GM12878 (cell line): ENCODE measurements around the gene PRADC1. TPM values are rescaled to one million over a fixed set of nuclear protein-coding genes. Genes with fewer than 3 reads are reported as not detected.

Experiments
- ATAC-seq: fragments of 200-7000 bp; cut with Tn5 transposase; 3 replicates; pipeline ENCODE4 v1.9.1; 2020; ENCODE audit warnings: mild to moderate bottlenecking, moderate library complexity
- BruUV-seq: library from RNA; stranded (reverse); fragments of 400-500 nt; replicated peaks from 2 replicates; lab custom pipeline; 2021; lab: Mats Ljungman, UMichigan
- CTCF ChIA-PET: fragments of 300-600 bp; sonication (Branson Sonifier 250); formaldehyde crosslinking; extraction: SDS; loops from one replicate; lab custom pipeline; 2021; ENCODE audit warnings: inconsistent platforms; lab: Yijun Ruan, JAX
- POLR2A ChIA-PET: fragments of 350-600 bp; formaldehyde crosslinking; extraction: SDS; loops from one replicate; lab custom pipeline; 2021; ENCODE audit warnings: inconsistent platforms; lab: Charles Lee
- RAD21 ChIA-PET: fragments of 300-600 bp; sonication (Branson Sonifier 250); formaldehyde crosslinking; loops from one replicate; lab custom pipeline; 2023; ENCODE audit warnings: antibody characterized with exemption; ENCODE audit not compliant: unreplicated experiment; lab: Charles Lee
- SMC1A ChIA-PET: fragments of 300-600 bp; sonication (Branson Sonifier 250); formaldehyde crosslinking; loops from one replicate; lab custom pipeline; 2023; ENCODE audit not compliant: unreplicated experiment, uncharacterized antibody; lab: Charles Lee
- DNase-seq: peaks from one replicate; pipeline ENCODE4 v3.0.0-alpha.2; 2011; ENCODE audit warnings: low read depth, low spot score
- FAIRE-seq: peaks from 3 replicates; lab custom pipeline; 2011; peaks lifted over from hg19 to GRCh38; lab: Jason Lieb, UNC
- H2AFZ ChIP-seq: 2 replicates; pipeline ENCODE4 v1.6.0; 2011; ENCODE audit warnings: low read depth, low read length, control low read depth; ENCODE audit not compliant: control insufficient read depth
- H3K27ac ChIP-seq: 2 replicates; pipeline ENCODE4 v1.5.1; 2011; ENCODE audit warnings: control low read depth; ENCODE audit not compliant: control insufficient read depth, insufficient read depth
- H3K27me3 ChIP-seq, 2 experiments: replicated peaks in 1 of 2; 2 replicates each; pipeline versions ENCODE4 v1.6.0 to v1.6.1; 2011; ENCODE audit warnings: low read length in 1 of 2; ENCODE audit not compliant: control insufficient read depth in 2 of 2, insufficient read depth in 2 of 2
- H3K36me3 ChIP-seq, 2 experiments: 2 replicates each; pipeline ENCODE4 v1.5.1; 2011; ENCODE audit warnings: low read length in 1 of 2; ENCODE audit not compliant: control insufficient read depth in 2 of 2, insufficient read depth in 2 of 2
- H3K4me1 ChIP-seq: 2 replicates; pipeline ENCODE4 v1.6.1; 2011; ENCODE audit warnings: mild to moderate bottlenecking, low read length, moderate library complexity, mixed read lengths; ENCODE audit not compliant: control insufficient read depth, insufficient read depth
- H3K4me2 ChIP-seq: 2 replicates; pipeline ENCODE4 v1.6.0; 2011; ENCODE audit warnings: control low read depth; ENCODE audit not compliant: control insufficient read depth, insufficient read depth
- H3K4me3 ChIP-seq: fragments of 200-600 bp; sonication (generic); 2 replicates; pipeline ENCODE4 v1.5.1; 2016
- H3K79me2 ChIP-seq: 2 replicates; pipeline ENCODE4 v1.6.0; 2011; ENCODE audit warnings: low read length; ENCODE audit not compliant: control insufficient read depth, insufficient read depth
- H3K9ac ChIP-seq: 2 replicates; pipeline ENCODE4 v1.8.0; 2011; ENCODE audit warnings: low read length, control low read depth, mixed read lengths; ENCODE audit not compliant: control insufficient read depth, insufficient read depth
- H3K9me3 ChIP-seq: replicated peaks from 3 replicates; pipeline ENCODE4 v1.5.1; 2011; ENCODE audit warnings: mild to moderate bottlenecking, low read length; ENCODE audit not compliant: control insufficient read depth, insufficient read depth
- H4K20me1 ChIP-seq: 2 replicates; pipeline ENCODE4 v1.6.0; 2011; ENCODE audit not compliant: control insufficient read depth, insufficient read depth
- PML ChIP-seq: IDR thresholded peaks from 2 replicates; pipeline ENCODE4 v1.6.1; 2012; ENCODE audit warnings: low read length, inconsistent platforms
- SMAD5 ChIP-seq: IDR thresholded peaks from 2 replicates; pipeline ENCODE4 v1.6.1; 2016; ENCODE audit warnings: antibody characterized with exemption, low read depth
- SUZ12 ChIP-seq: fragments of 200-600 bp; sonication (generic); IDR thresholded peaks from one replicate; pipeline ENCODE4 v1.6.1; 2018; ENCODE audit warnings: antibody characterized with exemption, mild to moderate bottlenecking; ENCODE audit not compliant: unreplicated experiment
- ZBED1 ChIP-seq: IDR thresholded peaks from 2 replicates; pipeline ENCODE4 v1.6.1; 2016; ENCODE audit warnings: borderline replicate concordance
- WGBS: methylation state at CpG from one replicate; pipeline ENCODE4 v1.1.6; 2016; ENCODE audit warnings: low lambda C conversion rate; ENCODE audit not compliant: insufficient replicate concordance, insufficient coverage; ENCODE audit errors: missing lambda C conversion rate; 5-methylcytosine and 5-hydroxymethylcytosine counted together
- in situ Hi-C: fragments of 300-500 bp; cut with MboI; formaldehyde crosslinking; loops from 9 replicates; pipeline ENCODE4 v1.14.3; 2018; ENCODE audit warnings: mixed read lengths
- intact Hi-C: fragments of 100-400 bp; cut with micrococcal nuclease; formaldehyde crosslinking; loops from one replicate; pipeline ENCODE4 v1.14.2; 2022; ENCODE audit not compliant: unreplicated experiment
- polyA plus RNA-seq, 11 experiments: library from polyadenylated mRNA; depleted of rRNA in 4 of 11; unstranded in 6 of 11; stranded (reverse) in 5 of 11; fragments of >200 nt; fragmentation: Nextera tagmentation in 4 of 11; fragmentation: Illumina TruSeq in 1 of 11; extraction: Ambion mirVana in 4 of 11; extraction: Trizol in 1 of 11; gene quantifications; 1 replicate in 1 of 11; 2 replicates in 10 of 11; pipeline versions ENCODE4 v1.2.1 to v1.2.3, GENCODE V29; 2011 to 2016; ENCODE audit warnings: inconsistent platforms in 2 of 11, missing spikeins in 2 of 11, low read depth in 1 of 11
- total RNA-seq, 4 experiments: library from RNA; depleted of rRNA in 3 of 4; stranded (reverse); fragments of >200 nt in 3 of 4; fragmentation: Illumina TruSeq in 1 of 4; extraction: Trizol in 1 of 4; gene quantifications; 2 replicates each; pipeline versions ENCODE4 v1.2.1 to v1.2.3, GENCODE V29; 2013 to 2021
- TF ChIP-seq, protein P1 (sequence below): IDR thresholded peaks from 2 replicates; pipeline ENCODE4 v1.6.1; 2011; ENCODE audit warnings: borderline replicate concordance, low read depth, mild to moderate bottlenecking, moderate library complexity, mixed read lengths, low read length; ENCODE audit not compliant: insufficient read depth; ENCODE audit errors: extremely low read length
- TF ChIP-seq, protein P2 (sequence below): IDR thresholded peaks from 2 replicates; pipeline ENCODE4 v1.6.1; 2012; ENCODE audit warnings: low read length, inconsistent platforms

The PRADC1 gene
- total and polyA plus RNA-seq, 10 of the 15 experiments (the other 5 are each of a cell fraction or from before 2014, with no cell fraction given), result 3.7 to 39.0 (median 13.8) TPM

DNA sequence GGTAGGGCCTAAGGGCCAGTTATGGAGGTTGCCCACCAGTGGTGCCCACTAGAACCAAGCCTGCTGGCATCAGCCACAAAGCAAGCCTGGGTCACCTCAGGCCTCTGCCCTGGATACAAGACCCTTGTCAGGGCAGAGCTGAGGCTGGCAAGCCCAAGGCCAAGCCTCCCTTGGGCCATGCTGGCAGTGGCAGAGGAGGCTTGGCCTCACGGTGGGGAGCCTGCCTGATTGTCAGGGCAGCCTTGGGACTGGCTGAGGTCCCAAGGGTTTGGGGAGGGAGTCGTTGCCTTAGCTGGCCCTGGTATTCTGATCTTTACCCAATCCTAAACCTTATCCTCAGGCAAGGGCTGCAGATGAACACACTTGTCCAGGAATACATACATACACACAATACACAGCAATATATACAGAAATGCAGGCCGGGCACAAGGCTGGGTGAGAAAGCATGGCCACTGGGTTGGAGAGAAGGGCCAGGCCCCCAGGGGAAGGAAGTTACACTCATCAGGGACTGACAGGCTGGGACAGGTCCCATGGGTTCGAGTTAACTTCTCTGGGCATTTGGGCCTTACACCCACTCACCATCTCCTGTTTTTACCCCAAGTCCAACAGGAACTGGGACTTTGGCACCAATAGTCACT lies 22.1 kb upstream of the PRADC1 start (continued):
- TF ChIP-seq, protein P1, sequence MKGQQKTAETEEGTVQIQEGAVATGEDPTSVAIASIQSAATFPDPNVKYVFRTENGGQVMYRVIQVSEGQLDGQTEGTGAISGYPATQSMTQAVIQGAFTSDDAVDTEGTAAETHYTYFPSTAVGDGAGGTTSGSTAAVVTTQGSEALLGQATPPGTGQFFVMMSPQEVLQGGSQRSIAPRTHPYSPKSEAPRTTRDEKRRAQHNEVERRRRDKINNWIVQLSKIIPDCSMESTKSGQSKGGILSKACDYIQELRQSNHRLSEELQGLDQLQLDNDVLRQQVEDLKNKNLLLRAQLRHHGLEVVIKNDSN, result no peak
- no peak for TF ChIP-seq SUZ12

GRCh38 chr2:73254343-73255006 lies 21.4 kb upstream of the PRADC1 start:
- ATAC-seq (peak; percentile 6; the same call in 1 of the 3 replicates), DNase-seq (no peak), FAIRE-seq (no peak)
- Histone ChIP-seq H3K27me3 (no peaks in the 10 kb centered on the region), H3K4me2 (no peak overlapping the region), H3K4me3 (no peak overlapping the region), H3K36me3 (peaks cover 26 to 42% of the 10 kb centered on the region in 2 experiments), H4K20me1 (no peaks in the 10 kb centered on the region), H3K4me1 (no peaks in the 10 kb centered on the region), H3K9me3 (no peaks in the 10 kb centered on the region), H3K27ac (no peak overlapping the region), H3K9ac (no peak overlapping the region), H2AFZ (no peak overlapping the region), H3K79me2 (no peaks in the 10 kb centered on the region)
- intact Hi-C loops (no loop called here), in situ Hi-C loops (no loop called here)
- peak; percentile 29; the same call in 1 of the 2 replicates for TF ChIP-seq PML
- TF ChIP-seq, protein P2, sequence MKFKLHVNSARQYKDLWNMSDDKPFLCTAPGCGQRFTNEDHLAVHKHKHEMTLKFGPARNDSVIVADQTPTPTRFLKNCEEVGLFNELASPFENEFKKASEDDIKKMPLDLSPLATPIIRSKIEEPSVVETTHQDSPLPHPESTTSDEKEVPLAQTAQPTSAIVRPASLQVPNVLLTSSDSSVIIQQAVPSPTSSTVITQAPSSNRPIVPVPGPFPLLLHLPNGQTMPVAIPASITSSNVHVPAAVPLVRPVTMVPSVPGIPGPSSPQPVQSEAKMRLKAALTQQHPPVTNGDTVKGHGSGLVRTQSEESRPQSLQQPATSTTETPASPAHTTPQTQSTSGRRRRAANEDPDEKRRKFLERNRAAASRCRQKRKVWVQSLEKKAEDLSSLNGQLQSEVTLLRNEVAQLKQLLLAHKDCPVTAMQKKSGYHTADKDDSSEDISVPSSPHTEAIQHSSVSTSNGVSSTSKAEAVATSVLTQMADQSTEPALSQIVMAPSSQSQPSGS, result 0 out of 2 replicates have a peak, but pooled peaks have one; percentile 24
- TF ChIP-seq ZBED1, result no peak
- TF ChIP-seq SMAD5, result 0 out of 2 replicates have a peak, but pooled peaks have one; percentile 32
- WGBS, result 90% methylated on average over 7 of the region's 7 CpGs
- POLR2A ChIA-PET, result no interaction called here
- CTCF ChIA-PET, result interaction anchor here (0.7 to 2.3 kb wide), 3 partner anchors 35 to 1196 kb away, joined by 3 to 14 read pairs (median 4); no protein-coding TSS in a partner anchor
- SMC1A ChIA-PET, result interaction anchor here (1.4 kb wide), 1 partner anchor 34 kb away, joined by 5 read pairs; no protein-coding TSS in a partner anchor
- BruUV-seq, result no TSS peak
- RAD21 ChIA-PET, result no interaction called here
